GM18502 (cell line): ENCODE results near the gene CD80.
"Not testable (repeated sequence)": the region's sequence is repeated elsewhere in the genome, so short reads cannot be mapped to it uniquely, and the experiment has no call there.

Experiments
- ATAC-seq: cut with Tn5 transposase; IDR thresholded peaks from one replicate; pipeline ENCODE4 v1.9.1; 2021; ENCODE audit warnings: mild to moderate bottlenecking; ENCODE audit not compliant: unreplicated experiment, poor library complexity

Gene CD80

GRCh38 chr3:119559441-119559963 is at the start of gene CD80:
Gene CD80, minus strand, starts transcription at chr3:119559614. Its CDS starts 1,886 bp downstream, at chr3:119557728.
- ATAC-seq = peak; percentile 59

GRCh38 chr3:119608405-119609000 is 49.1 kb upstream of the CD80 start:
- no peak for ATAC-seq

GRCh38 chr3:119604878-119605277 is 45.5 kb upstream of the CD80 start:
- no peak for ATAC-seq

- no peak for ATAC-seq
Measured at GRCh38 chr3:119602676-119603075, 43.3 kb upstream of the CD80 start.

- peak; percentile 6 for ATAC-seq
Measured at GRCh38 chr3:119601154-119601553, 41.7 kb upstream of the CD80 start.

- peak; percentile 66 for ATAC-seq
Measured at GRCh38 chr3:119600732-119601131, 41.3 kb upstream of the CD80 start.

GRCh38 chr3:119599558-119600174 is 40.3 kb upstream of the CD80 start:
- ATAC-seq = no peak

GRCh38 chr3:119598410-119599098 is 39.1 kb upstream of the CD80 start:
- peak; percentile 49 for ATAC-seq

- ATAC-seq = no peak
Measured at GRCh38 chr3:119597548-119598288, 38.3 kb upstream of the CD80 start, which contains the start of gene PLA1A. Gene PLA1A, plus strand, starts transcription at chr3:119597885. Its CDS starts 29 bp downstream, at chr3:119597914.

GRCh38 chr3:119596398-119596797 is 37.0 kb upstream of the CD80 start:
- ATAC-seq = no peak

- ATAC-seq = no peak
Measured at GRCh38 chr3:119595639-119596334, 36.4 kb upstream of the CD80 start.

GRCh38 chr3:119594929-119595328 is 35.5 kb upstream of the CD80 start:
- ATAC-seq = not testable (repeated sequence)

GRCh38 chr3:119594066-119594465 is 34.7 kb upstream of the CD80 start:
- ATAC-seq = no peak

- no peak for ATAC-seq
Measured at GRCh38 chr3:119592861-119593260, 33.4 kb upstream of the CD80 start.

GRCh38 chr3:119590706-119591105 is 31.3 kb upstream of the CD80 start:
- ATAC-seq = no peak

GRCh38 chr3:119589102-119589773 is 29.8 kb upstream of the CD80 start:
- no peak for ATAC-seq

- peak; percentile 49 for ATAC-seq
Measured at GRCh38 chr3:119588112-119588511, 28.7 kb upstream of the CD80 start.

GRCh38 chr3:119586733-119587172 is 27.3 kb upstream of the CD80 start:
- no peak for ATAC-seq

- ATAC-seq = no peak
Measured at GRCh38 chr3:119585856-119586570, 26.6 kb upstream of the CD80 start.
